ENCODE results near the gene FKBP5.
A peak's percentile ranks its signal among the peaks of the same experiment; 100 is the strongest.
"Not testable (repeated sequence)": the region's sequence is repeated elsewhere in the genome, so short reads cannot be mapped to it uniquely, and the experiment has no call there.

Gene FKBP5

DNA sequence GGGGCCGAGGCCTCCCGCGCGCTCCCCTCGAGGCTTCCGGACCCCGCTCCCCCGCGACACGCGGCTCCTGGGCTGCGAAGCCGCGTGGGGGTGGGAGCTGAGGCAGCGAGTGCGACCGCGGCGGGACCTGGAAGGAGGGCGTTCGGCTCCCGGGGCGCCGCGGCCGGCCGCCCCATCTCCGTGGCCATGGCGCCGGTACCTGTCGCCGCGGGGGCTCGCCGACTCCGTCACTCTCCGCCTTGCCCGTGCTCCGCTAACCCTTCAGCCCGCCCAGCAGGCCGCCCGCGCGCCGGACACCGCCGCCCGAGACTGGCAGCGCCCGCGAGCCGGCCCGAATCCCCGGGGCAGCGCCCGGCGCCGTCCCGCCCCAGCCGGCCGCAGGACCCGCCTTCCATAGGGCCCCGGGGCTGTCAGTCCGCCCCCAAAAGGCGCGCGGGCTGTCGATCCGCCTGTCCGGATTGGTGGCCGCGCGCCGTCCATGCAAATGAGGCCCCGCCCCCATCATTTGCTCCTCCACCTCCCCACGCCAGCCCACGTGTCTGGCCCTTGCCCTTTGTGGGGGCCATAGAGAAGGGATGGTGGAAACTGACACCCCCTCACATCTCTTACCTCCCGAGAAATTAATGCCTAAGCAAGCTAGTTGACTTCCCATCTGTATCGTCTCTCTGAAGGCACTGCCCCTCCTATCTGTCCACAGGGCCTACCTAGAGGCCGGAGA lies at the start of gene FKBP5:
FKBP5 (minus strand) TSS at position 311 of the 718 bp plus-strand sequence. CDS start 46,091 bp downstream, outside the sequence.
- DNase-seq: peak; percentile 47 to 64

DNA sequence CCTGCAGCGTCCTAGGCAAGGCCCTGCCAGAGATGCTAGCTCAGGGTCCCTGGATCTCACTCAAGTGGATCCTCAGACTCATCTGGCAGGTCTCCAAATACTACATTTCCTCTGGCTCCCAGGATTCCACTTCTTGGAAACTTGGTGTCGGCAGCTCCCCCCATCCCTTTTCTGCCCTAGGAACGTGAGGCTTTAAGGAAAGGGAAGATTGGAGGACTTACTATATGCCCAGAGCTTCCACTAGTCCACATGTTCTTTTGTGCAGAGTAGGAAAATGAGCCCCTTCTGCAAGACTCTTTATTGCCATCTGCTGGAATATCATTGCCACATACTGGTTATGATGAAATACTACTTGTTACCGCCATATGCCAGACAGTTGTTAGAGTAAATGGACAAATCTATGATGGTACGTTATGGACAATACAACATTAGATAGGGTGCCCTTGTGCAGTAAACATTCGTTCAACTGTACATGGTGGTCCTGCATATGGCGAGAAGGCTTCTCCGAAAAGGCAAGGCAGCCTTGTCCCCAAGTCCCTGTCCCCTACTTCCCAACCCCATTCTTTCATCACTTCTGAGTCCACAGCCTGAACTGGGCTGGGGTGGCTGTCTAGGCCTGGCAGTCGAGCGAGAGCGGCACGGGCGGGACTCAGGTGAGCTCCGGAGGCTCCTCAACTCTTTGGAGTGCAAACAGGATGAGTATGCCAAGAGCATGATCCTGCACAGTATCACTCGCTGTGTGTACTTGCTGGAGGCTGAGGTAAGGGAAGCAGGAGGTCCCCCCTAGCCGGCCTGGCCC lies 48.9 kb upstream of the FKBP5 start:
- peak; percentile 92 to 93 for DNase-seq

DNA sequence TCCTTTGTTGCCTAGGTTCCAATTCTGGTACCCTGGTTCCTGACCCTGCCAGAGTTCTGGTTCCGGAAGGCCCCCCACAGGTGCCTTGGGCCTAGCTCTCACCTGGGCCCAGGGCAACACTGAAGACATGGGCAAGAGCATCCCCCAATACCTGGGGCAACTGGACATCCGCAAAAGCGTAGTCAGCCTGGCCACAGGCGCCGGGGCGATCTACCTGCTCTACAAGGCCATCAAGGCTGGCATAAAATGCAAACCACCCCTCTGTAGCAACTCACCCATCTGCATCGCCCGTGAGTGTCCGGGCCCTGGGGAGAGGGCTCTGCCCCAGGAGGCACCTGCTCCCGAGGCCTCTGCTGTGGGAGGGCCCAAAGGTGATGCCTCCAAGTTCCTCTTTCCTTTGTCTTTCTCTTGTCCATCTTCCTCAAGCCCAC lies 48.3 kb upstream of the FKBP5 start, which contains the start of gene ARMC12:
ARMC12 (plus strand) TSS at position 51 of the 431 bp plus-strand sequence; CDS start at position 128, 77 bp downstream.
- DNase-seq: no peak

GRCh38 chr6:35736253-35736894 lies 47.7 kb upstream of the FKBP5 start:
- DNase-seq: peak; percentile 64 to 69

DNA sequence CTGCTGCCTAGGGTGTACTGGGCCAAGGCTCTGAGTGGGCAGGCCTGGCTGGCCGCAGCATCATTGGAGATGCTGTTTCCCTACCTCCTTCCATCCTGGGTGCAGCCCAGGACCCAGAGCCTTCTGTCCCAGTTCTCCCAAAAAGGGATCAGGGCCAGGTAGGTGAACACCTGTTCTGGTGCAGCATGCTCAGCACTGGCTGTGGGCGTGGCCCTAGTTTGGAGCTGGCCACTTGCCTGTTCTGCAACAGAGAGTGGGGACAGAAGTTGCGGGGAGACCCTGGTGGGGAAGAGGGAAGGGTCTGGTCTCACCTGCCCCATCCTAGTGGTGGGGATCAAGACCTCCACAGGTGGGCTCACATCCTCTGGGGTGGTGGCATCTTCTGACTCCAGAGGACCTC lies 46.7 kb upstream of the FKBP5 start:
- no peak for DNase-seq

- not testable (repeated sequence) for DNase-seq
These were observed 45.6 kb upstream of the FKBP5 start for GRCh38 chr6:35734319-35734718.

DNA sequence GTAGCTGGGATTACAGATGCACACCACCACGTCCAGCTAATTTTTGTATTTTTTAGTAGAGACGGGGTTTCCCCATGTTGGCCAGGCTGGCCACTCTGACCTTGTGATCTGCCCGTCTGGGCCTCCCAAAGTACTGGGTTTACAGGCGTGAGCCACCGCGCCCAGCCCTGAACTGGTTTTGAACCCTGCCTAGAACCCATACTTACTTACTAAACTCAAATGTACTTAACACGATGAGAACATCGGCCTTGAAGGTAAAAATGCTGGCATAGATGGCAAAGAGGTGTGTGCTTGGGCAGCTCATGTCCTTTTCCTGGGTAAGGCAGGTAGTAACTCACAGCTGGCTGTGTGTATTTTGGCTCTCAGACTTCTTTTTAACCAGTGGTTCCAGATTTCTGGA lies 44.9 kb upstream of the FKBP5 start:
- no peak for DNase-seq

GRCh38 chr6:35731736-35732532 lies 43.2 kb upstream of the FKBP5 start:
- peak; percentile 76 to 89 for DNase-seq

DNA sequence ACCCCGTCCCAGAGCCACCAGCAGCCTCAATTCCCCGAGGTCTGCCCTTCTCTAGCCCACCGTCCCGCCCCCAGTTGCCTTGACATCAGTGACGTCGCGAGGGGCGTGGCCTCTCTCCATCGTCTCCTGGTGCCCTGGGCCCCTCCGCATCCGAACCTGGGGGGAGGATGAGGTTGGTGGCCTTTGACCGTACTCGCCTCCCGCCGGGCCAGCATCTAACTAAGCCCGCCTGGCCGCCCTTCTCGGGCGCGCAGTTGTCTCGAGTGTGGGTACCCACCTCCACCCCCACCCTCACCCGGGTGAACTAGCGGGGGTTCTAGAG lies 42.7 kb upstream of the FKBP5 start:
- DNase-seq: peak; percentile 68 to 71

- DNase-seq: no peak
These were observed 42.2 kb upstream of the FKBP5 start for GRCh38 chr6:35730745-35731413.

GRCh38 chr6:35729722-35730121 lies 41.0 kb upstream of the FKBP5 start:
- no peak for DNase-seq

- no peak for DNase-seq
These were observed 40.3 kb upstream of the FKBP5 start for GRCh38 chr6:35728683-35729678.

GRCh38 chr6:35727935-35728682 lies 39.4 kb upstream of the FKBP5 start:
- peak; percentile 97 to 98 for DNase-seq

- DNase-seq: peak in 1 of 2 experiments; percentile 73
These were observed 38.7 kb upstream of the FKBP5 start for GRCh38 chr6:35727231-35727934.

DNA sequence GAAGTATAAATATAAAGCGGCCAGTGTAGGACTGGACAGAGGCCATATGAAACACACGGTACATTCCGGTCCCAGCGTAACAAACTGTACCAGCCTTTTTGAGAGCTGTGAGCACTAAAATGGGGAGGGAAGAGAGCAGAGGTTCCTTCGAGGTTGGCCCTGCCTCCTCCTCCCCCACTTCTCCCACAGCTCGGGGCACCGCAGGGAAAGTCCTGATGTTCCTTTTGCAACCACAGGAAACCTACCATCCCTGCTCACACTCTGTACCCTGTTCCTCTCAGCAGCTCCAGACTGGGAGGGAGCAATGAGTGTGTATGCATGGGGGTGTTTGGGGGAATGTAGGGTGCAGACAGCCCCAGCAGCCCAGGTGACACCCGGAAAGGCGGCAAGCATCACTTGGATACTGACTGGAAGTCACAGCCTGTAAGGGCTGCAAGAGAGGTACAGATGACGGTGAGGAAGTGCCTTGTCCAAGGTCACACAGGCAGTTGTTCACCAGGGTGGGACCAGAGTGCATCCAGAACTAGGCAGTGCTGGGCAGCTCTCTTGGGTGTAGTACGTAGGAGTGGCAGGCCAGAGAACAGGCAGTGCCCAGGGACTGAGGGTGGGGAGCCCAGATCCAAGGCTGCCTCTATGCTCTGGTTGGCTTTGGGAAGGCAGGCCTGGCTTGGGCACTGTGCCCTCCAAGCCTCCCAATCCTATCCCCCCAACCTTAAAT lies 37.2 kb upstream of the FKBP5 start:
- peak; percentile 57 to 72 for DNase-seq

DNA sequence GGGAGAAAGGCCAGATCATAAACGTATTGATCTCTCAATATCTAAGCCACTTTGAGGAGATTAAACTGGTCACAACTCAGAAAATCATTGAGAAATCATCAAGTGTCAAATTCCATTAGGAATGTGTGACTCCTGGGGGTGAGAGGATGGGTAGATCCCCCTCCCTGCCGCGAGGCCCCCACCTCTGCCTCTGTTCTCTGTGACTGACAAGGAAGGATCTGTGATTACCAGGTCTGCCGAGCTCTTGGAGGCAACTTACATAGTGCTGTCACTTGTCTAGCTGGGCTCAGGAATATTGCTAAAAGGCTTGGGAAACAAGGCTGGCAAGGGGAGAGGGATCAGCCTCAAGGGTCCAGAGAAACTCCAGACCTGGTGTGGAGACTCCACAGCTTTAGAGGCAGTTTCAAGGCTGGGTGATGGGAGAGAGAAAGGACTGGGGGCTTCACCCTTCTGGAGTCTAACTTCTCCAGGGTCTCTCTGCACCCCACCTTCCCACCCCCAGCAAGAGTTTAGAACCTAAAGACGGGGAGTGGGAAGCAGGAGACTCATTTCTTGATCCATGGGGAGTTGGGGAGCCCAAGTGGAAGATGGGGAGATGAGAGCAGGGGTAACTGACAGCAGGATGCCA lies 36.5 kb upstream of the FKBP5 start:
- no peak for DNase-seq

DNA sequence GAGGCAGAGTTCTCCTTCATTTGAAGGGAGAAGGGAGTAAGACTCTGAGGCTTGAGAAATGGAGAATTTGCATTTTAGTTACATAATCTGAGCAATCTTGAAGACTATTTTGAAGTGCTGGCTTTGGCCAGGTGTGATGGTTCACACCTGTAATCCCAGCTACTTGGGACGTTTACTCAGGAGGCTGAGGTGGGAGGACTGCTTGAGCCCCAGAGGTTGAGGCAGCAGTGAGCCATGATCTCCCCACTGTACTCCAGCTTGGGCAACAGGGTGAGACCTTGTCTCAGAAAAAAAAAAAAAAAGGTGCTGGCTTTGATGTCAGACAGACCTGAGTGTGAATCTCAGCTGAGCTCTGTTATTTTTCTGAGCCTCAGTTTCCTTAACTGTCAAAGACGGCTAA lies 35.8 kb upstream of the FKBP5 start:
- no peak for DNase-seq

DNA sequence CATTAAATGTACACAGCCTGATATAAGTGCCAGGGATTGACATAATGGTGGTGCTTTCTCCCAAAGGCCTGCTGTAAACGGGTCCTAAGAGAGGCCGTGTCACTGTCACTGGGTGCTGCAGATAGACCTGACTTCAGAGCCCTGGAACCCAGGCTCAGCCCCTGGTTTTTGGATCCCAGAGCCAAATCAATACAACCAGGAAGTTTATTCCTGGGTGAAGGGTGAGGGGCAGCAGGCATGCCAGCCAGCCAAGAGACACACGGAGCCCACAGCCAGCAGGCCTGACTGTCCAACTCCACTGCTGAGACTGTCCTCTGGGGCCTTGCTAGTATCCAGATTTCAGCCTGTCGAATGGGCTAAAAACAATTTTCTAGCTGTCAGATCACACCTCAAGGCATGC lies 35.3 kb upstream of the FKBP5 start:
- no peak for DNase-seq

Data from AML-193 (cell line).